NT2/D1 (cell line): ENCODE data around the gene LRRC4B.

Experiments used
- DNase-seq: peaks from one replicate; pipeline ENCODE4 v3.0.0-alpha.2; 2011; ENCODE audit warnings: low read depth, low spot score
- H3K27me3 ChIP-seq: 2 replicates; pipeline ENCODE4 v1.6.0; 2011; ENCODE audit warnings: mild to moderate bottlenecking; ENCODE audit not compliant: insufficient read length, insufficient read depth
- H3K36me3 ChIP-seq: 2 replicates; pipeline ENCODE4 v1.6.1; 2011; ENCODE audit warnings: mild to moderate bottlenecking, low read length, mixed read lengths; ENCODE audit not compliant: insufficient read depth, insufficient read length
- H3K4me1 ChIP-seq: 2 replicates; pipeline ENCODE4 v1.5.1; 2011; ENCODE audit not compliant: insufficient read depth, insufficient read length
- H3K4me3 ChIP-seq: 2 replicates; pipeline ENCODE4 v1.5.1; 2011; ENCODE audit warnings: low read depth; ENCODE audit not compliant: insufficient read length
- H3K9ac ChIP-seq: 2 replicates; pipeline ENCODE4 v1.6.0; 2011; ENCODE audit warnings: low read depth; ENCODE audit not compliant: insufficient read length
- H3K9me3 ChIP-seq: 2 replicates; pipeline ENCODE4 v1.5.1; 2011; ENCODE audit warnings: mild to moderate bottlenecking, low read length; ENCODE audit not compliant: insufficient read depth
- SUZ12 ChIP-seq: IDR thresholded peaks from 2 replicates; pipeline ENCODE4 v1.6.1; 2011; ENCODE audit not compliant: insufficient read length, insufficient read depth; ENCODE audit errors: extremely low read depth
- YY1 ChIP-seq: IDR thresholded peaks from 2 replicates; pipeline ENCODE4 v1.6.1; 2011; ENCODE audit not compliant: insufficient read length, insufficient read depth
- ZNF274 ChIP-seq: IDR thresholded peaks from 2 replicates; pipeline ENCODE4 v1.6.1; 2011; ENCODE audit warnings: mild to moderate bottlenecking, low read depth, low read length

The LRRC4B gene

DNA sequence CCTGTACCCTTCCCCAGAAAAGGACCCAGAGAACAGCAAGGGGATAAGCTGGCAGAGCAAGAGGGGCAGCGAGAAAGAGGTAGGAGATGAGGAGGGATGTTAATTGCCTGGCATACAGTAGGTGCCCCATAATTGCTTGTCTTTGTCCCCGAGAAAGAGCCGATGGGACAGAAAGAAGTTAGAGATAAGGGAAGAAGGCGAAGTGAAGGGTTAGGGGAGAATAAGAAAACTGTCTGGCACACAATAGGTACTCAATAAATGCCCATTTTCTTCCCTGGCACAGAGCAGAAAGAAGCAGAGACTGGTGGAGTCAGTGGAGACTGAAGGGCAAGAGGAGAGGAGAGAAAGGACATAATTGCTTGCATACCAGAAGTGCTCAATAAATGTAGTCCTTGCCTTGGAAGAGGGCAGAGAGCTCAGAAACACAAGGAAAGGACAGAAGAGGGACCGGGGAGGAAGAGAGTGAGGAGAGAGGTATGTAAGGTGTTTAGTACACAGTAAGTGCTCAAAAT is 73.2 kb downstream of the LRRC4B start:
- H3K36me3 ChIP-seq = no peaks in the 10 kb centered on the region
- TF ChIP-seq SUZ12 (no peak), ZNF274 (no peak), YY1 (no peak)
- H3K4me3 ChIP-seq = no peak overlapping the region
- H3K4me1 ChIP-seq = peaks cover 5% of the 10 kb centered on the region
- peaks cover 92% of the 10 kb centered on the region for H3K27me3 ChIP-seq
- H3K9me3 ChIP-seq = peaks cover 7% of the 10 kb centered on the region; the same call in 1 of the 2 replicates
- H3K9ac ChIP-seq = no peak overlapping the region
- DNase-seq = no peak

DNA sequence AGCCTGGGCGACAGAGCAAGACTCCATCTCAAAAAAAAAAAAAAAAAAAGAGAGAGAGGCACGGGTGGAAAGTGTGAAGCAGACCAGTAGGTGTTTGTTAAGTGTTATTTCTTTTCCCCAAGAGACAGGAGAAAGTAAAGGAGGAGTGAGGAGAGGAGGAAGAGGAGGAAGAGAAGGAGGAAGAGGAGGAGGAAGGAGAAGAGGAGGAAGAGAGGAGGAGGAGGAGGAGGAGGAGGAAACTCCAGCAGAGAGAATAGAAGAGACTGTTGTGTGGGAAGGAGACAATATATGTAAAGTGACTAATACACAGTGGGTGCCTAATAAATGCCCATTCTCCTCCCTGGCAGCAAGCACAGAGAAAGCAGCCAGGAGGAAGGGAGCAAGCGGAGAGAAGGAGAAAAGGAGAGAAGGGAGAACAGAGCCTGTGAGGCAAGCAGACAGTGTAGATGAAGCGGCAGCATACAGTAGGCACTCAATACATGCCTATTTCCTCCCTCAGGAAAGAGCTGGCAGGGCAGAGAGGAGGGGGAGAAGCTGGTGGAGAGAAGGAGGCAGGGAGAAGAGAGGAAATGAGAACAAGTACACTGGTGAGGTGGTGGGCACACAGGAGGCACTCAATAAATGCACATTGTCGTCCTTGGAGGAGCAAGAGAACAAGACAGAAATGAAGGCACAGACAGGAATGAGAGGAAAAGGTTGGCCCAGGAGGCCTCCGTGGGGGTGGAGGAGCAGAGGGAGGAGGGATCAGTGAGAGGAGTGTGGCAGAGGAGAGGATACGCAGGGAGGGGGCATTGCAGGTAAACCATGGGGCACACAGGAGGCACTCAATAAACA is 73.8 kb downstream of the LRRC4B start:
- no peak overlapping the region for H3K9ac ChIP-seq
- H3K36me3 ChIP-seq = no peaks in the 10 kb centered on the region
- no peak overlapping the region for H3K4me3 ChIP-seq
- H3K27me3 ChIP-seq = peaks cover 85% of the 10 kb centered on the region
- H3K9me3 ChIP-seq = peaks cover 7% of the 10 kb centered on the region; the same call in 1 of the 2 replicates
- TF ChIP-seq ZNF274 (no peak), YY1 (no peak), SUZ12 (no peak)
- DNase-seq = no peak
- H3K4me1 ChIP-seq = peaks cover 4% of the 10 kb centered on the region

DNA sequence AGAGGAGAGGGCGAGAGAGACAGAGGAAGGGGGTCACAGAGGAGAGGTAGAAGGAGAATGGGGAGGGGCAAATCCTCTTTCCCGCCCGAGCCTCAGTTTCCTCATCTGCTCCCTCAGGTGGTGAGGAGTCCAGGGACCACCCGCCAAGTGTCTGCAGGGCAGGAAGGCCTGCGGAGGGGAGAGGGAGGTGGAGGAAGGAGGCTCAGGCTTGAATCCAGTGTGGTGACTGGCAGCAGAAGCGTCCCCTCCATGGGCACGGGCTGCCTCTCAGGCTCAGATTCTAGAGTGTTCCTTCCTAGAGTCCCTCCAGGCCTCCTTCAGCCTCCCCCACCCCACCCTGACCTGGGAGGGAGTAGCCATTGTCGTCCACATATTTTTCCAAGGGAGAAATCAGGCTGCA is 75.1 kb downstream of the LRRC4B start:
- Histone ChIP-seq H3K36me3 (no peaks in the 10 kb centered on the region), H3K9me3 (peaks cover 7% of the 10 kb centered on the region; the same call in 1 of the 2 replicates), H3K27me3 (peaks cover 73% of the 10 kb centered on the region), H3K9ac (no peak overlapping the region), H3K4me3 (no peak overlapping the region), H3K4me1 (peaks cover 4% of the 10 kb centered on the region)
- no peak for DNase-seq
- TF ChIP-seq SUZ12 (no peak), ZNF274 (no peak), YY1 (no peak)

DNA sequence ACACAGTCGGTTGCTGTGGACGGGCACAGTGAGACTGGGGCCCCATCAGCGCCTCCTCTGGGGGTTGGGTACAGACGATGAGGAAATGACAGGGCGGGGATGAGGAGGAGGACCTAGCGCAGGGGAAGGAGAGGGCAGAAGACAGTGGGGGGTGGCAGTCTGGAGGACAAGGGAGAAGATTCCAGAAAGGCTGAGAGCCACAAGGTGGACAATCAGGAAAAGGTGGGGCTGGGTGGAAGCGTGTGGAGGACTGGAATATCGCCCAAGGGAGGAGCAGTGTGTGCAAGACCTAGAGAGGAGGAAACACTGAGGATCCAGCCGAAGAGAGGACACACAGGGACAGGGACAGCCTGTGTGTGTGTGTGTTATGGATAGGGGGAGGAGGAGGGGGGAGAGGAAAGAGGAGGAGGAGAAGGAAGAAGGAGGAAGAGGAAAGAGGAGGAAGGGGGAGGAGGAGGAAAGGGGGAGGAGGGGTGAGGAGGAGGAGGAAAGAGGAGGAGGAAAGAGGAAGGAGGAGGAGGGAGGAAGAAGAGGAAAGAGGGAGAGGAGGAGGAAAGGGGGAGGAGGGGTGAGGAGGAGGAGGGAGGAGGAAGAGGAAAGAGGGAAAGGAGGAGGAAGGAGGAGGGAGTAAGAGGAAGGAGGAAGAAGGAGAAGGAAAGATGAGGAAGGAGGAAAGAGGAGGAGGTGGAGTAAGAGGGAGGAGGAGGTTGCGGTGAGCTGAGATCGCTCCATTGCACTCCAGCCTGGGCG is 75.8 kb downstream of the LRRC4B start:
- Histone ChIP-seq H3K36me3 (no peaks in the 10 kb centered on the region), H3K4me1 (peaks cover 4% of the 10 kb centered on the region), H3K9me3 (peaks cover 8% of the 10 kb centered on the region; the same call in 1 of the 2 replicates), H3K27me3 (peaks cover 70% of the 10 kb centered on the region), H3K4me3 (no peak overlapping the region), H3K9ac (no peak overlapping the region)
- DNase-seq = no peak
- no peak for TF ChIP-seq YY1
- no peak for TF ChIP-seq SUZ12
- TF ChIP-seq ZNF274 = no peak

DNA sequence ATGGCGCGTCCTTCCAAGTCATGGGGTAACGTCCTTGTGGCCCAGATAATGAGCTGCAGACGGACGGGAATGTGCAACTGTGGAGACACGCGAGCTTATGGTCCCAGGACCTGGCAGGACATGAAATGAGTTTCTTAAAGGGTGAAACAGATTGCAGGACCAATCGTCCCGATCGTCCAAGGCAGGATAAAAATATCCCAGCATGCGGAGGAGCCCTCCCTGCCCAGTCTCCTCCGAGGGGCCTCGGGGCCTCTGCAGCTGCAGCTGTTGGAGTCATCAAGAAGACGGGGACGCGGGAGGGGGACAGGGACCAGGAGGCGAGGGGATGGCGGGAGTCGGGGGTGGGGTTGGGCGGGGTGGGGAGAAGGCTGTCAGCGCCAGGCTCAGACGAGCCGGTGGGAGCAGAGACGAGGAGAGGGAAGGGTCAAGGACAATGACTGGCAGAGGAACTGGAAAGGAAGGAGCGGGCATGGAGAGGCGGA is 77.2 kb downstream of the LRRC4B start:
- Histone ChIP-seq H3K36me3 (no peaks in the 10 kb centered on the region), H3K9me3 (peaks cover 22% of the 10 kb centered on the region), H3K4me1 (peaks cover 4% of the 10 kb centered on the region), H3K27me3 (peaks cover 58% of the 10 kb centered on the region), H3K4me3 (no peak overlapping the region), H3K9ac (no peak overlapping the region)
- no peak for DNase-seq
- TF ChIP-seq YY1 (no peak), SUZ12 (no peak), ZNF274 (no peak)

DNA sequence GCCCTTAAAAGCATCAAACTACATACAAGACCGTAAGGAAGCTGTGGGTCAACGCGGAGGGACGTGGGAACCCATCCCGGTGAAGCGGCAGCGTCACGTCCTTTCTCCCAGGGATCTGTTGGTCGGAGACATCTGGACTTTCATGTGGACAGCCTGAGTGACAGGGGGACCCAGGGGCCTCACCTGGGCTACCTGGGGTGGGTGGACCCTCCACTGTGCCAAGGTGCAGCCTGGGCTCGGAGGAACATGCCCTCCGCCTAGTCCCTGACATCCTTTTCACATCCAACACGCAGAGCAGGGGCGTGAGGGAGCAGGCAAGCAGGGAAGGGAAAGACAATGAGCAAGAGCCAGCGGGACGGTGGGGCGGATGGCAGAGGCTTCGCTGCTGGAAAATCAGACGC is 77.8 kb downstream of the LRRC4B start:
- no peak for DNase-seq
- Histone ChIP-seq H3K27me3 (peaks cover 55% of the 10 kb centered on the region), H3K4me1 (peaks cover 4% of the 10 kb centered on the region), H3K9me3 (peaks cover 28% of the 10 kb centered on the region), H3K4me3 (no peak overlapping the region), H3K9ac (no peak overlapping the region), H3K36me3 (no peaks in the 10 kb centered on the region)
- TF ChIP-seq YY1 = no peak
- no peak for TF ChIP-seq ZNF274
- TF ChIP-seq SUZ12 = no peak

DNA sequence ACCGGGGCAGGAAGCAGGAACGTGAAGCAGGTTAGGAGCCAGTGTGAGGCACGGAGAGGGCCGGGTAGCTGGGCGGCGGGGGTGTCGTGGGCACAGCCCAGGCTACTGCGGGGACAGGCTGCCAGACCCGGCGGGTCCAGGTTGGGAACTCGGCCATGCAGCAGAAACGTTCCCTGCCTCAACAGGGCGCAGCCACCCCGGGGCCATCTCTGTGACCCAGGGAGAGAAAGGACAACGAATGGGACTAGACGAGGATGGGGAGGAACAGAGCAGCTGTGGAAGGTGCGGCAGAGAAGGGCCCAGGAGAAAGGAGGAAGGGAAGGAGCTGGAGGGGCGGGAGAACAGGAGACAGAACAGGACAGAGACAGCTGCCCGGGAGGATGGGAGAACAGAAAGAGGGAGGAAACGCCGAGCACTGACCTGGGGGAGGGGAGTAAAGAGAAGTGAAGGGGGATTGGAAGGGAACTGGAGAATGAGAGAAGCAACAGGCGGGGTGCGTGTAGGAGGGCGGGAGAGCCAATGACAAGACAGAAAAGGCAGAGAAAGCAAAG is 78.7 kb downstream of the LRRC4B start:
- Histone ChIP-seq H3K36me3 (no peaks in the 10 kb centered on the region), H3K9me3 (peaks cover 36% of the 10 kb centered on the region), H3K4me3 (no peak overlapping the region), H3K9ac (no peak overlapping the region), H3K4me1 (peaks cover 4% of the 10 kb centered on the region), H3K27me3 (peaks cover 46% of the 10 kb centered on the region)
- no peak for TF ChIP-seq ZNF274
- no peak for TF ChIP-seq YY1
- TF ChIP-seq SUZ12 = no peak
- no peak for DNase-seq
